Cardiac muscle cell (in vitro differentiated cells and primary cell): ENCODE results near the gene LRRC4. TPM values are rescaled to one million over a fixed set of nuclear protein-coding genes. Genes with fewer than 3 reads are reported as not detected.
A peak's percentile ranks its signal among the peaks of the same experiment; 100 is the strongest.

Source experiments
- DNase-seq, 2 donors: peaks; one replicate each; pipeline versions ENCODE4 v3.0.0 to v3.0.0-alpha.2; 2010 to 2017; ENCODE audit warnings: low read depth in 1 of 2, low spot score in 1 of 2
- H3K27ac ChIP-seq: fragments of 200-600 bp; sonication (generic); 2 replicates; pipeline ENCODE4 v1.5.1; 2016
- H3K27me3 ChIP-seq: fragments of 200-600 bp; sonication (generic); 2 replicates; pipeline ENCODE4 v1.6.0; 2016; ENCODE audit warnings: control low read depth
- H3K36me3 ChIP-seq: fragments of 200-600 bp; sonication (generic); 2 replicates; pipeline ENCODE4 v1.5.1; 2016; ENCODE audit warnings: control low read depth
- H3K4me1 ChIP-seq: fragments of 200-600 bp; sonication (generic); 2 replicates; pipeline ENCODE4 v1.8.1; 2017; ENCODE audit warnings: low read depth, mild to moderate bottlenecking, mixed run types
- H3K4me3 ChIP-seq: fragments of 200-600 bp; sonication (generic); 2 replicates; pipeline ENCODE4 v1.5.1; 2016; ENCODE audit warnings: mild to moderate bottlenecking
- H3K9me3 ChIP-seq: fragments of 200-600 bp; sonication (generic); 2 replicates; pipeline ENCODE4 v1.5.1; 2017; ENCODE audit warnings: low read depth, mild to moderate bottlenecking, control low read depth
- CTCF ChIP-seq: IDR thresholded peaks from 2 replicates; pipeline ENCODE4 v1.5.1; 2012; ENCODE audit warnings: low read depth, mild to moderate bottlenecking, low read length
- polyA plus RNA-seq: library from polyadenylated mRNA; unstranded; fragments of >200 nt; fragmentation: Nextera tagmentation; extraction: Ambion mirVana; gene quantifications from 2 replicates; pipeline ENCODE4 v1.2.1, GENCODE V29; 2016
- total RNA-seq: library from RNA; depleted of rRNA; stranded (reverse); fragments of >200 nt; gene quantifications from 2 replicates; pipeline ENCODE4 v1.2.3, GENCODE V29; 2016

Gene LRRC4
- total and polyA plus RNA-seq, 2 experiments from 2014 or later: 2.9 to 9.3 TPM

- DNase-seq: no peak
- H3K4me1 ChIP-seq: peaks cover 13% of the 10 kb centered on the region
Measured at GRCh38 chr7:128025380-128025779, 5.9 kb downstream of the LRRC4 start.

GRCh38 chr7:128024151-128024550, 7.1 kb downstream of the LRRC4 start:
- no peaks in the 10 kb centered on the region for H3K36me3 ChIP-seq
- TF ChIP-seq CTCF: no peak
- no peak for DNase-seq
- H3K27me3 ChIP-seq: no peaks in the 10 kb centered on the region
- H3K9me3 ChIP-seq: no peaks in the 10 kb centered on the region
- no peak overlapping the region for H3K4me3 ChIP-seq
- H3K4me1 ChIP-seq: peaks cover 17% of the 10 kb centered on the region
- no peak overlapping the region for H3K27ac ChIP-seq

More at GRCh38 chr7:128025380-128025779, 5.9 kb downstream of the LRRC4 start:
- Histone ChIP-seq H3K27ac (no peak overlapping the region), H3K4me3 (no peak overlapping the region), H3K36me3 (no peaks in the 10 kb centered on the region), H3K27me3 (no peaks in the 10 kb centered on the region), H3K9me3 (no peaks in the 10 kb centered on the region)
- no peak for TF ChIP-seq CTCF

GRCh38 chr7:128022631-128023532, 8.4 kb downstream of the LRRC4 start:
- Histone ChIP-seq H3K27ac (no peak overlapping the region), H3K4me1 (peaks cover 11% of the 10 kb centered on the region), H3K36me3 (no peaks in the 10 kb centered on the region), H3K9me3 (no peaks in the 10 kb centered on the region), H3K4me3 (no peak overlapping the region), H3K27me3 (no peaks in the 10 kb centered on the region)
- no peak for TF ChIP-seq CTCF
- peak in 1 of 2 donors; percentile 47 for DNase-seq

GRCh38 chr7:128021366-128021765, 9.9 kb downstream of the LRRC4 start:
- Histone ChIP-seq H3K36me3 (no peaks in the 10 kb centered on the region), H3K9me3 (no peaks in the 10 kb centered on the region), H3K27me3 (no peaks in the 10 kb centered on the region), H3K27ac (no peak overlapping the region), H3K4me1 (peaks cover 5% of the 10 kb centered on the region), H3K4me3 (no peak overlapping the region)
- TF ChIP-seq CTCF: no peak
- no peak for DNase-seq

- Histone ChIP-seq H3K4me1 (peaks cover 10% of the 10 kb centered on the region), H3K27ac (no peak overlapping the region)
- no peak for DNase-seq
Measured at GRCh38 chr7:128020159-128020558, 11.1 kb downstream of the LRRC4 start.

More at GRCh38 chr7:128020159-128020558, 11.1 kb downstream of the LRRC4 start:
- Histone ChIP-seq H3K27me3 (no peaks in the 10 kb centered on the region), H3K9me3 (no peaks in the 10 kb centered on the region), H3K36me3 (no peaks in the 10 kb centered on the region), H3K4me3 (no peak overlapping the region)
- TF ChIP-seq CTCF: peak; percentile 24
